Measurements from ENCODE around the gene COBL. TPM values are rescaled to one million over a fixed set of nuclear protein-coding genes. Genes with fewer than 3 reads are reported as not detected.

COBL gene
- total RNA-seq, 1 donor from 2014 or later = not detected

GRCh38 chr7:51165337-51165736 is 151.3 kb downstream of the COBL start:
- Mint-ChIP-seq H3K27ac (ENCODE audit: unreplicated experiment) (no peak overlapping the region), H3K36me3 (ENCODE audit: unreplicated experiment) (no peaks in the 10 kb centered on the region), H3K4me1 (ENCODE audit: unreplicated experiment) (no peaks in the 10 kb centered on the region), H3K27me3 (ENCODE audit: unreplicated experiment) (peaks cover 70% of the 10 kb centered on the region), H3K4me3 (ENCODE audit: unreplicated experiment) (no peak overlapping the region), H3K9me3 (ENCODE audit: unreplicated experiment) (peaks cover 3% of the 10 kb centered on the region)
- no peak for TF ChIP-seq CTCF (IDR thresholded peaks at IDR 0.05)
- DNase-seq (ENCODE audit: extremely low spot score, unreplicated experiment) = no peak

- H3K4me1 Mint-ChIP-seq (ENCODE audit: unreplicated experiment) = no peaks in the 10 kb centered on the region
- peak; percentile 92 for TF ChIP-seq CTCF (IDR thresholded peaks at IDR 0.05)
- DNase-seq (ENCODE audit: extremely low spot score, unreplicated experiment) = peak; percentile 90
- peaks cover 61% of the 10 kb centered on the region for H3K27me3 Mint-ChIP-seq (ENCODE audit: unreplicated experiment)
- H3K4me3 Mint-ChIP-seq (ENCODE audit: unreplicated experiment) = no peak overlapping the region
- H3K9me3 Mint-ChIP-seq (ENCODE audit: unreplicated experiment) = peaks cover 3% of the 10 kb centered on the region
- H3K27ac Mint-ChIP-seq (ENCODE audit: unreplicated experiment) = no peak overlapping the region
- H3K36me3 Mint-ChIP-seq (ENCODE audit: unreplicated experiment) = no peaks in the 10 kb centered on the region
Observed at GRCh38 chr7:51162724-51163329, 153.8 kb downstream of the COBL start.

GRCh38 chr7:51161937-51162336 is 154.7 kb downstream of the COBL start:
- no peak for TF ChIP-seq CTCF (IDR thresholded peaks at IDR 0.05)
- Mint-ChIP-seq H3K4me1 (ENCODE audit: unreplicated experiment) (no peaks in the 10 kb centered on the region), H3K4me3 (ENCODE audit: unreplicated experiment) (no peak overlapping the region), H3K27ac (ENCODE audit: unreplicated experiment) (no peak overlapping the region), H3K27me3 (ENCODE audit: unreplicated experiment) (peaks cover 58% of the 10 kb centered on the region), H3K9me3 (ENCODE audit: unreplicated experiment) (no peaks in the 10 kb centered on the region), H3K36me3 (ENCODE audit: unreplicated experiment) (no peaks in the 10 kb centered on the region)
- DNase-seq (ENCODE audit: extremely low spot score, unreplicated experiment) = no peak

GRCh38 chr7:51160990-51161615 is 155.5 kb downstream of the COBL start:
- Mint-ChIP-seq H3K9me3 (ENCODE audit: unreplicated experiment) (no peaks in the 10 kb centered on the region), H3K27ac (ENCODE audit: unreplicated experiment) (no peak overlapping the region)
- DNase-seq (ENCODE audit: extremely low spot score, unreplicated experiment) = peak; percentile 89

More at GRCh38 chr7:51160990-51161615, 155.5 kb downstream of the COBL start:
- Mint-ChIP-seq H3K27me3 (ENCODE audit: unreplicated experiment) (peaks cover 57% of the 10 kb centered on the region), H3K36me3 (ENCODE audit: unreplicated experiment) (no peaks in the 10 kb centered on the region), H3K4me3 (ENCODE audit: unreplicated experiment) (no peak overlapping the region), H3K4me1 (ENCODE audit: unreplicated experiment) (no peaks in the 10 kb centered on the region)
- peak; percentile 99 for TF ChIP-seq CTCF (IDR thresholded peaks at IDR 0.05)

All from osteocyte (in vitro differentiated cells).